Endodermal cell (in vitro differentiated cells): Measurements from ENCODE around the gene MRPS18B. TPM values are rescaled to one million over a fixed set of nuclear protein-coding genes. Genes with fewer than 3 reads are reported as not detected.

Experiments used
- DNase-seq: peaks from one replicate; pipeline ENCODE4 v3.0.0-alpha.2; 2017
- H3K27ac ChIP-seq: 2 replicates; pipeline ENCODE4 v1.5.1; 2013; ENCODE audit warnings: mild to moderate bottlenecking, low read depth, low read length, moderate library complexity
- H3K27me3 ChIP-seq: 2 replicates; pipeline ENCODE4 v1.6.1; 2013; ENCODE audit warnings: mild to moderate bottlenecking, low read length, moderate library complexity; ENCODE audit not compliant: insufficient read depth, control insufficient read depth, poor library complexity, severe bottlenecking
- H3K36me3 ChIP-seq: 2 replicates; pipeline ENCODE4 v1.7.0; 2013; ENCODE audit warnings: mild to moderate bottlenecking, low read length, moderate library complexity; ENCODE audit not compliant: control insufficient read depth, insufficient read depth
- H3K4me1 ChIP-seq: one replicate; pipeline ENCODE4 v1.7.0; 2013; ENCODE audit warnings: low read length; ENCODE audit not compliant: control insufficient read depth, insufficient read depth
- H3K4me3 ChIP-seq: 2 replicates; pipeline ENCODE4 v1.5.1; 2013; ENCODE audit warnings: mild to moderate bottlenecking, low read length, moderate library complexity
- H3K9ac ChIP-seq: 2 replicates; pipeline ENCODE4 v1.6.1; 2013; ENCODE audit warnings: mild to moderate bottlenecking, low read length, moderate library complexity; ENCODE audit not compliant: poor library complexity, severe bottlenecking; ENCODE audit errors: extremely low read depth
- H3K9me3 ChIP-seq: 2 replicates; pipeline ENCODE4 v1.6.1; 2013; ENCODE audit warnings: mild to moderate bottlenecking, low read length, moderate library complexity; ENCODE audit not compliant: control insufficient read depth
- H3K27ac Mint-ChIP-seq: 2 replicates; pipeline ENCODE4 v1.8.0; 2020; ENCODE audit warnings: mixed read lengths
- H3K27me3 Mint-ChIP-seq: 2 replicates; pipeline ENCODE4 v1.8.0; 2021; ENCODE audit warnings: mild to moderate bottlenecking, mixed read lengths; ENCODE audit not compliant: insufficient read depth
- H3K36me3 Mint-ChIP-seq: 2 replicates; pipeline ENCODE4 v1.8.0; 2020; ENCODE audit warnings: low read depth, mixed read lengths
- H3K4me1 Mint-ChIP-seq: 2 replicates; pipeline ENCODE4 v1.8.0; 2020; ENCODE audit warnings: mixed read lengths
- H3K4me3 Mint-ChIP-seq: 2 replicates; pipeline ENCODE4 v1.8.0; 2020; ENCODE audit warnings: mild to moderate bottlenecking, moderate library complexity, mixed read lengths
- H3K9me3 Mint-ChIP-seq: 2 replicates; pipeline ENCODE4 v1.8.0; 2020; ENCODE audit warnings: mild to moderate bottlenecking, mixed read lengths
- CTCF ChIP-seq: fragments of 200-600 bp; sonication (generic); conservative IDR thresholded peaks from 2 replicates; pipeline ENCODE4 v1.5.0; 2021; ENCODE audit warnings: antibody characterized with exemption, mild to moderate bottlenecking
- WGBS, 2 experiments: methylation state at CpG; one replicate each; pipeline versions ENCODE4 v1.1.5 to v1.1.7; 2013; ENCODE audit warnings: missing lambda C conversion rate in 2 of 2, mixed read lengths in 1 of 2; ENCODE audit not compliant: insufficient coverage in 1 of 2, insufficient read length in 1 of 2; 5-methylcytosine and 5-hydroxymethylcytosine counted together
- total RNA-seq, 2 donors: library from RNA; stranded (reverse); fragmentation: NEBNext Ultra II Directional in 1 of 2; extraction: Animal tissue kit (Norgen Biotek cat#: 25700) in 1 of 2; gene quantifications; 2 replicates in 1 of 2; 3 replicates in 1 of 2; pipeline ENCODE4 v1.2.1, GENCODE V29; 2021

The MRPS18B gene
- total RNA-seq, 2 donors from 2014 or later, result 37.6 to 39.7 TPM

- Mint-ChIP-seq H3K9me3 (no peaks in the 10 kb centered on the region), H3K4me3 (peak overlapping the region; percentile 99), H3K27ac (peak overlapping the region; percentile 100), H3K36me3 (peaks cover 39% of the 10 kb centered on the region), H3K27me3 (no peaks in the 10 kb centered on the region), H3K4me1 (peaks cover 23% of the 10 kb centered on the region)
- Histone ChIP-seq H3K36me3 (peaks cover 58% of the 10 kb centered on the region), H3K9ac (peak overlapping the region; percentile 100), H3K27me3 (no peaks in the 10 kb centered on the region), H3K4me3 (peak overlapping the region; percentile 92), H3K4me1 (peaks cover 2% of the 10 kb centered on the region), H3K27ac (peak overlapping the region; percentile 60), H3K9me3 (no peaks in the 10 kb centered on the region)
- TF ChIP-seq CTCF, result no peak
- DNase-seq, result no peak
- WGBS, 2 experiments, result 83 to 92% methylated on average over 5 to 8 of the region's 8 CpGs
Measured at GRCh38 chr6:30614044-30614842, 3.4 kb upstream of the MRPS18B start.

GRCh38 chr6:30614843-30615218 lies 2.8 kb upstream of the MRPS18B start:
- Mint-ChIP-seq H3K9me3 (no peaks in the 10 kb centered on the region), H3K36me3 (peaks cover 39% of the 10 kb centered on the region), H3K27ac (peak overlapping the region; percentile 100), H3K4me1 (peaks cover 23% of the 10 kb centered on the region), H3K4me3 (peak overlapping the region; percentile 99), H3K27me3 (no peaks in the 10 kb centered on the region)
- Histone ChIP-seq H3K9me3 (no peaks in the 10 kb centered on the region), H3K4me1 (peaks cover 2% of the 10 kb centered on the region), H3K27ac (peak overlapping the region; percentile 99), H3K36me3 (peaks cover 58% of the 10 kb centered on the region), H3K27me3 (no peaks in the 10 kb centered on the region), H3K4me3 (peak overlapping the region; percentile 92), H3K9ac (peak overlapping the region; percentile 100)
- no peak for TF ChIP-seq CTCF
- DNase-seq, result peak; percentile 89
- WGBS, 2 experiments, result 0 to 3% methylated on average over 1 to 6 of the region's 6 CpGs

- peaks cover 23% of the 10 kb centered on the region for H3K4me1 Mint-ChIP-seq
- Histone ChIP-seq H3K4me1 (peaks cover 2% of the 10 kb centered on the region), H3K4me3 (peak overlapping the region; percentile 92), H3K9me3 (no peaks in the 10 kb centered on the region), H3K27me3 (no peaks in the 10 kb centered on the region), H3K9ac (peak overlapping the region; percentile 100), H3K36me3 (peaks cover 53% of the 10 kb centered on the region), H3K27ac (peak overlapping the region; percentile 99)
- H3K27me3 Mint-ChIP-seq, result no peaks in the 10 kb centered on the region
- no peaks in the 10 kb centered on the region for H3K9me3 Mint-ChIP-seq
- H3K4me3 Mint-ChIP-seq, result peak overlapping the region; percentile 99
- 0 to 2% methylated on average over 4 to 10 of the region's 10 CpGs for WGBS, 2 experiments
- peaks cover 34% of the 10 kb centered on the region for H3K36me3 Mint-ChIP-seq
- TF ChIP-seq CTCF, result no peak
- peak; percentile 84 for DNase-seq
- H3K27ac Mint-ChIP-seq, result peak overlapping the region; percentile 100
Measured at GRCh38 chr6:30615219-30615957, 2.3 kb upstream of the MRPS18B start.
